ENCODE measurements around the gene EPHB1. TPM values are rescaled to one million over a fixed set of nuclear protein-coding genes. Genes with fewer than 3 reads are reported as not detected.

EPHB1 gene
- total RNA-seq, 2 donors from 2014 or later, result 2.3 to 21.2 TPM

DNA sequence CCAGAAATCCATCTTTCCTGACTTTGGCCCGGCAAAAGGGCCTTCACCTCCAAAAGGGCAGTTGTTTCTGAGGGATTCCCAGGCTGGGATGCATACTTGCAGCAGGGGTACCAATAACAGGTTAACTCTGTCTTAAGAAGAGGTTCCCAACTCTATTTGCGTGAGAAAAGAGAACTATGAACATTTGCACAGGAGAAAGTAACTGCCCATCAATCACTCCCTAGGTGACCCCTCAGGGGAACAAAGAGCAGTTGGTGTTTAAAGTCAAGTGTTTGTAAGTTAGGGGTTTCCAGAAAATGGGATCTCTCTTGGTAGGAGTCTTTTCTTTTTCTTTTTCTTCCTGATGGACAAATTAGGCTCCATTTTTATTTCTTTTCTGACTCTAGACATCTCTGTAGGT is 97.3 kb downstream of the EPHB1 start:
- intact Hi-C loops (cut with DNase I), result no loop called here
- TF ChIP-seq POLR2AphosphoS5 (IDR thresholded peaks at IDR 0.05) (no peak), CTCF (IDR thresholded peaks at IDR 0.05) (no peak), POLR2A (IDR thresholded peaks at IDR 0.05) (no peak)
- DNase-seq (ENCODE audit: low spot score), result no peak
- H3K36me3 ChIP-seq, result no peaks in the 10 kb centered on the region
- WGBS, result 33% methylated on average over 2 of the region's 2 CpGs
- no peaks in the 10 kb centered on the region for H3K9me3 ChIP-seq
- H3K4me1 ChIP-seq (replicated peaks), result no peaks in the 10 kb centered on the region
- no peaks in the 10 kb centered on the region for H3K27me3 ChIP-seq (replicated peaks; ENCODE audit: insufficient read depth)
- no peak overlapping the region for H3K27ac ChIP-seq
- no peak overlapping the region for H3K4me3 ChIP-seq

GRCh38 chr3:134892761-134893160 is 97.7 kb downstream of the EPHB1 start:
- no peak overlapping the region for H3K4me3 ChIP-seq
- H3K36me3 ChIP-seq, result no peaks in the 10 kb centered on the region
- intact Hi-C loops (cut with DNase I), result no loop called here
- DNase-seq (ENCODE audit: low spot score), result no peak
- H3K9me3 ChIP-seq, result no peaks in the 10 kb centered on the region
- no peak overlapping the region for H3K27ac ChIP-seq
- H3K27me3 ChIP-seq (replicated peaks; ENCODE audit: insufficient read depth), result no peaks in the 10 kb centered on the region
- WGBS, result 25% methylated on average over 5 of the region's 5 CpGs
- no peaks in the 10 kb centered on the region for H3K4me1 ChIP-seq (replicated peaks)
- TF ChIP-seq POLR2A (IDR thresholded peaks at IDR 0.05), result no peak
- TF ChIP-seq CTCF (IDR thresholded peaks at IDR 0.05), result no peak
- TF ChIP-seq POLR2AphosphoS5 (IDR thresholded peaks at IDR 0.05), result no peak

GRCh38 chr3:134894533-134894932 is 99.5 kb downstream of the EPHB1 start:
- Histone ChIP-seq H3K4me3 (no peak overlapping the region), H3K27me3 (replicated peaks; ENCODE audit: insufficient read depth) (no peaks in the 10 kb centered on the region), H3K36me3 (no peaks in the 10 kb centered on the region), H3K9me3 (no peaks in the 10 kb centered on the region), H3K27ac (no peak overlapping the region), H3K4me1 (replicated peaks) (no peaks in the 10 kb centered on the region)
- DNase-seq (ENCODE audit: low spot score), result no peak
- intact Hi-C loops (cut with DNase I), result no loop called here
- WGBS, result 69% methylated on average over 4 of the region's 4 CpGs
- TF ChIP-seq POLR2A (IDR thresholded peaks at IDR 0.05) (no peak), POLR2AphosphoS5 (IDR thresholded peaks at IDR 0.05) (no peak), CTCF (IDR thresholded peaks at IDR 0.05) (no peak)

DNA sequence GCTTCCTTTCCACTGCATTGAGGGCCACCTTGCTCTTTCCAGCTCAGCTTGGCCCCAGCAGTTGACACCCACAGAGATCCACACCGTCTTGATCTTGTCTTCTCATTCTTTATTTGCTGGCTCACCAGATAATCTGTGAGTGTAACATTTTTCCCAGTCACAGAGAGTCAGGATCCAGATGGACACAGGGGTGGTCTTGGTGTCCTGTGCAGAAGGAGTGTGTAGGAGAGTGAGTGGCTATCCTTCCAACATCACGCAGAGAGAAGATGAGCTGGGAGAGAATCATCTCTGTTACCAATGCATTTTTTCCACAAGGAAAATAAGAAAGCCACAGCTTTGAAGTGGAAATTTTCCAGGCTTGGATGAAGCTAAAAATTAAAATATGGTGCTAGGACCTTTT is 100.1 kb downstream of the EPHB1 start:
- intact Hi-C loops (cut with DNase I), result no loop called here
- no peak for DNase-seq (ENCODE audit: low spot score)
- no peaks in the 10 kb centered on the region for H3K9me3 ChIP-seq
- 67% methylated on average over 2 of the region's 2 CpGs for WGBS
- H3K27me3 ChIP-seq (replicated peaks; ENCODE audit: insufficient read depth), result no peaks in the 10 kb centered on the region
- no peak for TF ChIP-seq CTCF (IDR thresholded peaks at IDR 0.05)
- H3K36me3 ChIP-seq, result no peaks in the 10 kb centered on the region
- no peaks in the 10 kb centered on the region for H3K4me1 ChIP-seq (replicated peaks)
- H3K4me3 ChIP-seq, result no peak overlapping the region
- no peak overlapping the region for H3K27ac ChIP-seq

- H3K4me1 ChIP-seq (replicated peaks), result no peaks in the 10 kb centered on the region
- 93% methylated on average over 5 of the region's 5 CpGs for WGBS
Measured at GRCh38 chr3:134896141-134896540, 101.1 kb downstream of the EPHB1 start.

More at GRCh38 chr3:134896141-134896540, 101.1 kb downstream of the EPHB1 start:
- Histone ChIP-seq H3K4me3 (no peak overlapping the region), H3K9me3 (no peaks in the 10 kb centered on the region), H3K36me3 (no peaks in the 10 kb centered on the region), H3K27ac (no peak overlapping the region), H3K27me3 (replicated peaks; ENCODE audit: insufficient read depth) (no peaks in the 10 kb centered on the region)
- TF ChIP-seq POLR2A (IDR thresholded peaks at IDR 0.05), result no peak
- TF ChIP-seq CTCF (IDR thresholded peaks at IDR 0.05), result no peak
- no peak for TF ChIP-seq POLR2AphosphoS5 (IDR thresholded peaks at IDR 0.05)
- intact Hi-C loops (cut with DNase I), result no loop called here
- no peak for DNase-seq (ENCODE audit: low spot score)
